Measurements from ENCODE around the gene MGAT5B.

Gene MGAT5B

DNA sequence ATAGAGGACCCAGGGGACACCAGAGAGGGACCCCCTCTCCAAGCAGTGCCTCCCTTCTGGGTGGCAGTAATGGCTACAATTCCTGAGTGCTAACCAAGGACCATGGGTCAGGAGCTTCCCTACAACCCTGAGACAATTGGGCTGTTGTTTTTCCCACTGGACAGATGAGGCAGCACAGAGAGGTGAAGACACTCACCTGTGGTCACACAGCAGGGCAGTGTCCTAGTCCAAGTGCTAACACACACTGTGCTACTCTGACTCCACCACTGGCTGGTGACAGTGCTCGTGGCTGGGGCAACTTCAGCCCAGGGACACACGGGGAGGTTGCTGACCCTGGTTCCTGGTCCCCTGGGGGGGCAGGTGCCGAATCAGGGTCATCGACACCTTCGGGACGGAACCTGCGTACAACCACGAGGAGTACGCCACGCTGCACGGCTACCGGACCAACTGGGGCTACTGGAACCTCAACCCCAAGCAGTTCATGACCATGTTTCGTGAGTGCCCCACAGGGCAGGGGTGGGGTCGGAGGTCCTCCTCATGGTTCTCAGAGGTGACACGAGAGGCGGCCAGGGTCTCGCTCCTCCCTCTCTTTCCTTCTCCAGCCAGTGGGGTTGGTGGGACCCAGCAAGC, 58.1 kb downstream of the MGAT5B start:
- no peak for DNase-seq (ENCODE audit: low read depth in 2 of 2)

DNA sequence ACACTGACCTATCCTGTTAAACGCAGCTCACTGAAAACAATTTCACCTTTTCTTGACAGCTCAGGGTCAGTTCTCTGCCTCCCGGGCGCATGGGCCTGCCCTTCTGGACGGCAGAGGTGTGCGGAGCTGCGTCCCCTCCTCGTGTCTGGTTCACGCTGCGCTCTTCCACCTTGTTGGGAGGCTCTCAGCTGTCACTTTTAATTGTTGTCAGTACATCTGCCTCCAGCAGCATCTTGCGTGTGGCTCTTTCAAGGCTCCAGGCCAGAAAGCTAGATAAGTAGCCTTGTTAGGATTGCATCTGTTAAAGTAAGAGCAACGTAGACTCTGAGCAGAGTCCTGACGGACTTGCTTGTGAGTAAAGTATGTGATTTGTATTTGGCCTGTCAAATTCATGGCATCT, 59.4 kb downstream of the MGAT5B start:
- DNase-seq (ENCODE audit: low read depth in 2 of 2) = no peak

DNA sequence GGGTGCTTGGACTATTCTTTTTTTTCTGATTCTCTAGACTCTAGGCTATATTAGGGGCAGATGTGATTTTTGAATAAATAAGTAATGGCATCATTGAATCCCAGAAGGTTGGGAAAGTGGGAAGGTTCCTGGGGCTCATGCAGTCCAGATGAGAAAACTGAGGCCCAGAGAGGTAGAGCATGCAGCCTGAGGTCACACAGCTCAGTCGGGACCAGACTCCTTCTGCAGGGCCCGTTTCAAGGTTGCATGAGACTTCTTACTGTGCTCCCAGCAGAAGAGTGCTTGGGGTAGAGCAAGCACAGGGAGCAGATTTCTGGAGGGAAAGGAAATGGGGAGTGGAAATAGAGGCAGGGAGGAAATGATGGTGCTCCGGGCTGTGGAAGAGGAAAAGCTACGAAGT, 59.8 kb downstream of the MGAT5B start:
- no peak for DNase-seq (ENCODE audit: low read depth in 2 of 2)

DNA sequence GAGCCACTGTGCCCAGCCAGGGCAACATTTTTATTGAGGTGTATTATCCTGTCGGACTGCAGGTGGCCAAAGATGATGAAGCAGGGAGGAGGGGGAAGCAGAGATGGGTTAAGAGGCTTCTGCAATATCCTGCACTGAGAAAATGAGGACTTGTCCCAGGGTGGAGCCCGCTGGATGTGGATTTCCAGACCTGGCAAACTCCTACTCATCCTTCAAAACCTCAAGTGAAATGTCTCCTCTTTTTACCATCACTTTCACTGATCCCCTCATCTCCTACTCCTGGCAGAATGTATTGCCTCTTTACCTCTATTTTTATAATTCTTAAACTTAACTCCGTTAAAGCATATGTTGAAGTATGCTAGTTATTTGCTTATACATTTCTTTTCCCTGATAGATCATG, 60.9 kb downstream of the MGAT5B start:
- no peak for DNase-seq (ENCODE audit: low read depth in 2 of 2)

DNA sequence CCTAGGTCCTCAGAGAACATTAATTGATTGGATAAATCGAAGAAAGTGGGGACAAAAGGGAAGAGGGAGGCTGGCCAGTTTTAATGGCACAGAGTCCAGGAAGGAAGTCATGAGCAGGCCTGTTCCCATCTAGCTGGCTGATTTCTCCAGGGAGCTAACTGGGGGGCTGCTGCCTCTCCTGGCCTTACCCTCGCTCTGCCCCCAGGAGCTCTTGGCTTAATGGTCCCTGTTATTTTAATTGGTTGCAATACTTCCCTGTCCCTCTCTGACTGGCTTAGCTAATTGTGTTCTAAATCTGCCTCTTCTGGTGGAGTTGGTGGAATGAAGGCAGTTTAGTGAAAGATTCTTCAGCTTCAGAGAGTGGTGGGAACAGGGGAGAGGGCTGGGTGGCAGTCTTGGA, 61.4 kb downstream of the MGAT5B start:
- DNase-seq (ENCODE audit: low read depth in 2 of 2) = no peak

DNA sequence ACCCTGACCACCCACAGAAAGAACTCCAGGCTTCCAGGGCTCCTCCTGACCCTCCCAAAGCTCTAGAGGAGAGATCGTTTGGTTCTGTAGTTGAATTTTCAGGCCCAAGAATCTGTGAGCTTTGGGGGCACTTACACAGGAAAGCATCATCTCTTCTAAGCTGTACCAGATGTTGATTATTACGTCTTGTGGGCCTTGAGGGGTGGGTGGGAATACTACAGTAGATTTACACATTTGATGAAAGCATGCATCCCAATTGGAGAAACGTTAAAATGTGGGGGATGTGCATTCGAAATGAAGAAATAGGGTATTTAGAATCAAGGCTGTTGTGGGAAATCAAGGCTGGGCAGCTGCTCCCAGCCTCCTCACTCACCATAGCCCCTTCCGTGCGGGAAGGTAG, 61.9 kb downstream of the MGAT5B start:
- DNase-seq (ENCODE audit: low read depth in 2 of 2) = peak in 1 of 2 experiments; percentile 15

DNA sequence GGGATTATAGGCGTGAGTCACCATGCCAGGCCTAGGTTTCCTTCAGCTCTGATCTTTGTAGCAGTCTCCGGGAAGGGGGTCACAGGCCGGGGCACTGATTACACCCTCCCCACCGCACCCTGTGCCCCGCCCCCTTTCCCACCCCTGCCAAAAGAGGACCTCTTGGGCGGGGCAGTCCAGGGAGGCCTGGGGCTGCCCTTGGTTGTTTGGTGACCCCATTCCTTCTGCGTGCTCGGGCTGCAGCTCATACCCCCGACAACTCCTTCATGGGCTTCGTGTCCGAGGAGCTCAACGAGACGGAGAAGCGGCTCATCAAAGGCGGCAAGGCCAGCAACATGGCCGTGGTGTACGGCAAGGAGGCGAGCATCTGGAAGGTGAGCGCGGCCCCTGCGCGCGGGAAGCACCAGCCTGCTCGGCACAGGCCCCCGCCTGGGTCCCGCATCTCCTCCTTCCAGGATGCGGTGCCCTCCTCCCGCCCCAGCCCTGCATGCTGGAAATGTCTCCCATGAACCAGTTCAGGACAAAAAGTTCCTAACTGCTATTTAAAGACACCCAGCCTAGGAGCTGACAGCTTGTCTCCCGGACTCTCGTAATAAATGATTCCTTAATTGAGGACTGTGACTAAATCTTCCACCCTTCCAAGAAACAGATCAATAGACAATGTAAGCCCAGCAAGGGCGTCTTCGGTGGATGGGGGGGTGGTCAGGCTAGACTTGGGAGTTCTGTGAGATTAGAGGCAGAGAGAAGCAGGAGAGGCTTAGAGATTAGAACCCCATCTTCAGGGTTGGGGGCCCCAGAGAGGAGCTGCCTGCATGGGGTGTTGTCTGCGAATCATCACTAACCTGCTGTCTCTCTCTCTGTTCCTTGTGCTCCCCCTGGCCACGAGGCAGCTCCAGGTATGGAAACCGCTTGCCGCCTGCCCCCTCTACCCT, 64.5 kb downstream of the MGAT5B start:
- no peak for DNase-seq (ENCODE audit: low read depth in 2 of 2)

DNA sequence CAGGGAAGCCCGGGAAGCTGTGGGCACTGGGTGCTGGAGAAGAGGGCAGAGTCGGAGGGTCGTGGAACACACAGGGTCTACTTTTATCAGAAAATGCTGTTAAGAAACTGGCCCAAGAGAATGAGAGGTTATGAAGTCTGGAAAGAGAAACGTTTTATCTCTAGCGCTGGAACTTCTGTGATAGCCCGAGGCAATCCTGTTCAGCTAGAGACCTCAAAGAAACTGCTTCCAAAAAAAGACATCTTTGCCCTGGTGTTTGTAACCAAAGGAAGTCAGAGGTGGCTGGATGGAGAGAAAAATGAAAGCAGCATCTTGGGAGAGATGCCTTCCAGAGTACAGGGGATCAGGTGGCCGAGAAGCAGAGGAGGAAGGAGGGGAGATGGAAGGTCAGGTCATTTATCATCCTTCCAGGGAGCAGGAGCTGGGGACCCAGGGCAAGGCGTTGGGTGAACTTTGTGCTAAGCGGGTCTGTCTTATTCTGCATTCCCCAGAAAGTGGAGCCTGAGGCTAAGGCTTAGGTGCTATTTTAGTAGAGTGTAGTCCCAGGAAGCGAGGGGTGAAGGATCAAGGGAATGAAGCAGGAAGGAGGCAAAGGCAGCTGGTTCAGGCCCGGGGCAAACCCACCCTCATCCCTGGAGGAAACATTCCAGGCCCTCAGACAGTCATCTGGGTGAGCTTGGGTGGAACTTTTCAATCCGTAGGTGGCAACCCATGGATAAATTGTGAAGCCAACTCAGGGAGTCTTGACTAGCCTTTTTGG, 66.5 kb downstream of the MGAT5B start:
- no peak for DNase-seq (ENCODE audit: low read depth in 2 of 2)

DNA sequence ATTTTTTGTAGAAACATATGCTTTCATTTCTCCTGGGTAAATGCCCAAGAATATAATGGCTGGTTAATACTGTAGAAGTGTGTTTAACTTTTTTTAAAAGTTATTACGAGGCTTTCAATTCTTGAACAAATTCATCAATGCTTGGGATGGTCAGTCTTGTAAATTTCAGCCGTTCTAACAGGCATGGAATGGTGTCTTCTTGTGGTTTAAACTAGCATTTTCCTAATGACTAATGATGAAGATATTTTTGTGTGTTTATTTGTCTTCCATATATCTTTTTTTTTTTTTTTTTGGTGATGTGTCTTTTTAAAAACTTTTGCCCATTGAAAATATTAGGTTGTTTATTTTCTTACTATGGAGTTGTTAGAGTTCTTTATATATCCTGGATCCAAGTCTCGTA, 67.1 kb downstream of the MGAT5B start:
- peak; percentile 5 to 15 for DNase-seq (ENCODE audit: low read depth in 2 of 2)

DNA sequence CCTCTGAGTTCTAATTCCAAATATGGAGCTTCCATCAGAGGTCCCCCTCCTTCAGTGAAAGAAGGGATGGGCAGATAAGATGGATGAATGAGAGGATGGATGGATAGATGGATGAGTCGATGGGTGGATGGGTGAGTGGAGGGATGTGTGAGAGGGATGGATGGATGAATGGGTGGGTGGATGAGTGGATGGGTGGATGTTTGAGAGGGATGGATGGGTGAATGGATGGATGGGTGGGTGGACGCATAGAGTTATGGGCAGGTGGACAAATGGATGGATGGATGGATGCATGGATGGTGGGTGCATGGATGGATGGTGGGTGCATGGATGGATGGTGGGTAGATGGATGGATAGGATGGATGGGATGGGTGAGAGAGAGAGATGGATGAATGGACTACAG, 69.0 kb downstream of the MGAT5B start:
- no peak for DNase-seq (ENCODE audit: low read depth in 2 of 2)

DNA sequence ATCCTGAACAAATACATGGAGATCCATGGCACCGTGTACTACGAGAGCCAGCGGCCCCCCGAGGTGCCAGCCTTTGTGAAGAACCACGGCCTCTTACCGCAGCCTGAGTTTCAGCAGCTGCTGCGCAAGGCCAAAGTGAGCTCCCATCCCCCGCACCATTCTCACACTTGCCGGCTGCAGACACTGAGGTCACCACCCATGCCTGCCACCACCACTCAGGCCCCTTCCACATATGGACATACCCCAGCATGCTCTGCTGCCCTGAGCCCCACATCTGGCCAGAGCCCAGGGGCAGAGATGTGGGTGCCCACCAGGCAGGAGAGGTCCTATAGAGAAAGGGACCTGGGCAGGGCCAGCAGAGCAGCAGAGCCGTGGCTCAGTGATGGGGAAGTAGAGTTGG, 69.8 kb downstream of the MGAT5B start:
- no peak for DNase-seq (ENCODE audit: low read depth in 2 of 2)

DNA sequence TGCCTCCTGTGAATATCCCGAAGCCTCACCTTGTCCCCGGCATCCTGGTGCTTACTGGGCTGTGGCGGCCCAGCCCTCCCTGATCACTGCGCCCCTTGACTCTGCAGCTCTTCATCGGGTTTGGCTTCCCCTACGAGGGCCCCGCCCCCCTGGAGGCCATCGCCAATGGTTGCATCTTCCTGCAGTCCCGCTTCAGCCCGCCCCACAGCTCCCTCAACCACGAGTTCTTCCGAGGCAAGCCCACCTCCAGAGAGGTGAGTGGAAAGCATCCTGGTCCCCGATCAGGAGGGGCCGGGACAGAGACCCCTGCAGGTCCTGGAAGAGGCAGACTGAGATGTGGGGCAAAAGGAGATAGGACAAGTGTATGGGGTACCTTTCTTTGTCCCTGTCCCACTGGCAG, 72.1 kb downstream of the MGAT5B start:
- DNase-seq (ENCODE audit: low read depth in 2 of 2) = no peak

DNA sequence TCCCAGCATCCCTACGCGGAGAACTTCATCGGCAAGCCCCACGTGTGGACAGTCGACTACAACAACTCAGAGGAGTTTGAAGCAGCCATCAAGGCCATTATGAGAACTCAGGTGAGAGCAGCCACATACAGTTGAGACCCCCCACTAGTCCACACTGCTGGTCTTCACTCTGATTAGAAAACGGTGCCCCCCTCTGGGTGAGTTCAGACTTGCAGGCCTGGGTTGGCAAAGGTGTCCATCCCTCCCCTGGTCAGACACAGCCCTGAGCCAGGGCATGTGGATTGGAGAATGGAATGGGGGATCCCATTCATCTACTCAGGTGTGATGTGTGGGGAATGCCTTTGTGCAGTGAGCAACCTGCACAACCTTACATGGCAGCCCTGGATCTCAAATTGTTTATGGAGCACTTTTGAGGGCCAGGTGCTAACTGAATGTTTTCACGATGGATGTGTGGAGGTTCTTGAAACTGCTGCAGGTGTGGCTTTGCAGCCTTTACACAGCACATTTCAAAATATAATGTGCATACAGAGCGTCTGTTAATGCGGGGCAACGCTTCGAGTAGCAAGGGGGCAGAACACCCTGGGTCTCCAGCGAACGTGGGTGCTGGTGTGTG, 72.6 kb downstream of the MGAT5B start:
- DNase-seq (ENCODE audit: low read depth in 2 of 2) = no peak

DNA sequence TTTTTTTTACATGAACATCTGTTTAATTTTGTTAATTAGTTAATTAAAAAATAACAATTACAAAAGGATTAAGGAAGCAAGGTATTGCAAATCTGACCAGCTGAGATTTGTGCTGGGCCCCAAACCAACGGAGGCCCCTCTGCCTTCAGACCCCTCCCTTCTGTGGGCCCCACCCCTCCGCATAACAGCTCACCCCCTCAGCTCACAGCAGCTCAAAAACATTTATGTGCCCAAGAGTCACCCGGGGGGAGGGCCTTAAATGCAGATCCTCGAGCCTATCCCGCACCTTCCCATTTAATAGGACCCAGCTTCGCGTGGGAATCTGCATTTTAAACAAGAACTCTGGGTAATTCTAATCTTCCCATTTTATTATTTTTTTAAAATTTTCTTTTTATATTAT, 75.0 kb downstream of the MGAT5B start:
- DNase-seq (ENCODE audit: low read depth in 2 of 2) = no peak

DNA sequence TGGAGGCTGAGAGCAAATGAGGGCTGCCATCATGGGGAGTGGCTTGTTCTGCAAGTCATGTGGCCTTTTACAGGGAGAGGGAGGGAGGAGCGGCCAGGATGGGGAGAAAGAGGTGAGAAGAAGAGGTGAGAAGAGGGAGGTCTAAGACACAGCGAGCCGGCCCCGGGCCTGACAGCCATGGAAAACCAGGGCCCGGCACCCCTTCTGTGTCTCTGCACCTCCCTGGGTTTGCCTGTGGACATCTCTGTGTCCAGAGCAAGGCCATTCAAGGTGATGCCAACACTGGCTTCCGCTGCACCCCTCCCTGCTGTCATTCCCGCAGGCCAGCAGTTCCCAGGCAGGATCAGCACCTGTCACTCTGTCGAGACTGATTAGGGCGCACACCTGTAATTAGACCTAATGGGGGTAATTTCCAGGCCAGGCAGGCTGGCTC, 75.6 kb downstream of the MGAT5B start:
- DNase-seq (ENCODE audit: low read depth in 2 of 2) = no peak

DNA sequence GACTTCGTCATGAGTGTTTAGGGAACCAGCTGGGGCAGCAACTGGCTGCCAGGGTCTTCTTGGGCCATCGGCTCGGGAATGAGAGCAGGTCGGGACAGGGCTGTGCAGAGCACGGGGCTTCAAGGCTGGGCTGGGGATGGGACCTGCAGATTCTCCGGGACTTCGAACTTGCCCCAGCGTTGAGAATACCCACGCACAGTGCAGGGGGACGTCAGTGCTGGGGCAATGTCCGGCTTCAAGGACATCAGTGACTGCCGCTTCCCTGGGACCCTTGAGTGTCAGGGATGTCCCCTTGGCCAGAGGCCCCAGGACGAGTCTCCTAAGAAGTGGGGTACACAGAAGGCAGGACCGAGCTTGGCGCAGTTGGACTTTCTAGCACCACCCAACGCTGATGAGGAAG, 76.3 kb downstream of the MGAT5B start:
- no peak for DNase-seq (ENCODE audit: low read depth in 2 of 2)

DNA sequence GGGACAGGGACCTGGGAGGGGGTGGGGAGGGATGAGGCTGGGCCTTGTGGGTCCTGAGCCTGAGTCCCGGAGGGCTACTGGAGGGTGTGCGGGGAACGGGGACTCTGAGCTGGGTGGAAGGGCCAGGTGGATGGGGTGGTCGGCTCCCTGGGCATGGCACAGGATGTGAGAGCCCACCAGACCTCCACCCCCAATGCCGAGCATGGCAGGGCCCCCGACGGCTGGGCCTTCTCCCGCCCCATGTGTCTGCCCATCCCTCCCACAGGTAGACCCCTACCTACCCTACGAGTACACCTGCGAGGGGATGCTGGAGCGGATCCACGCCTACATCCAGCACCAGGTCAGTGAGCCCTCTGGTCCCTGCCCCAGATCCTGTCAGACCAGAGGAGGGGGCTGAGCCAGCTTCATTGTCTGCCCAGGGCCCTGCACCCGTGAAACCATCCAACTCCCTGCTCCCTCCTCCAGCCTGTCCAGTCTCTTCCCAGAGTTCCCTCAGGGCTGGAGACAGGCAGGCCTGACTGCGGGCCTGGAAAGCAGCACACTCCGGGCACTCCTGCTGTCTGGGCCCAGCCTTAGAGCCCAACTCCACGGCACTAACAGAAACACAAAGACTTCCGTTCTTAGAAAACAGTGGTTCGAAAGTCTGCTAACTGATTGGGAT, 78.0 kb downstream of the MGAT5B start:
- no peak for DNase-seq (ENCODE audit: low read depth in 2 of 2)

DNA sequence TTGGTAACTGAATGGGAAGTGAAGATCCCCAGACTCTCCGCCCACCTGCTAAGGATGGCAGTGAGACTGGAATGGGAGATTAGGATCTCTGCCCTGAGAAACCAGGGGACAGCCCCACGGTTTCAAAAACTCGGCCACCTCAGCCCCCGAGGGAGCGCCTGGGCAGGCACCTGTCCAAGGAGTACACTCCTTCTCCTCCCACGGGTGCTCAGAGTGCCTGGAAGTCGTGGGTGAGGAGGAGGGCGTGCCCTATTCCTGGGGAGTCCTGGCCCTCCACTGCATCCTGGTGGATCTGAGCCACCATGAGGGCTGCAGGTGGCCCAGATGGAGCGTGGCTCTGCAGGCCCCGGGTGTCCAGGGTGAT, 78.5 kb downstream of the MGAT5B start:
- DNase-seq (ENCODE audit: low read depth in 2 of 2) = no peak

DNA sequence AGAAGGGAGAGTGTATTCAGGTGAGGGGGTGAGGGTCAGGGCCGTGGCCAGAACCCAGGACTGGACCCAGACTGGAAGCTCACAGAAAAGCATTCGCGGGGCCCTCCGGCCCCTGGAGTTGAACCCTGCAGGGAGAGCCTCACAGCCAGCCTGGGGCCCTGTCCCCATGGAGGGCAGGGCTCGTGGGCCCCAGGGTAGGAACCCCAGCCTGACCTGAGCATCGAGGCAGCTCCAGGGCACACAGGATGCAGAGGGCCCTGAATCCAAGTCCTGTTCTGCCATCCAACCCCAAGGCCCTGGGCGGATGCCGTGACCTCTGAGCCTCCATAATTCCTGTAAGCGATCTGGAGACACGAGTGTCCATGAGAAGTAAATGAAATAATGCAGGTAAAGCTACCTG, 79.1 kb downstream of the MGAT5B start:
- DNase-seq (ENCODE audit: low read depth in 2 of 2) = no peak

DNA sequence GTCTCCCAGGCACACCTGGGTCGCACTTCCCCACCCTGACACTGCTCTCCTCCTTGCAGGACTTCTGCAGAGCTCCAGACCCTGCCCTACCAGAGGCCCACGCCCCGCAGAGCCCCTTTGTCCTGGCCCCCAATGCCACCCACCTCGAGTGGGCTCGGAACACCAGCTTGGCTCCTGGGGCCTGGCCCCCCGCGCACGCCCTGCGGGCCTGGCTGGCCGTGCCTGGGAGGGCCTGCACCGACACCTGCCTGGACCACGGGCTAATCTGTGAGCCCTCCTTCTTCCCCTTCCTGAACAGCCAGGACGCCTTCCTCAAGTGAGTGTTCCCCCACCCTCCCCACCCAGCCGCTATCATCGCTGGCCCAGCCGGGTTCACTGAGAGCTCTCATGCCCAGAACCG, 79.6 kb downstream of the MGAT5B start:
- no peak for DNase-seq (ENCODE audit: low read depth in 2 of 2)

DNA sequence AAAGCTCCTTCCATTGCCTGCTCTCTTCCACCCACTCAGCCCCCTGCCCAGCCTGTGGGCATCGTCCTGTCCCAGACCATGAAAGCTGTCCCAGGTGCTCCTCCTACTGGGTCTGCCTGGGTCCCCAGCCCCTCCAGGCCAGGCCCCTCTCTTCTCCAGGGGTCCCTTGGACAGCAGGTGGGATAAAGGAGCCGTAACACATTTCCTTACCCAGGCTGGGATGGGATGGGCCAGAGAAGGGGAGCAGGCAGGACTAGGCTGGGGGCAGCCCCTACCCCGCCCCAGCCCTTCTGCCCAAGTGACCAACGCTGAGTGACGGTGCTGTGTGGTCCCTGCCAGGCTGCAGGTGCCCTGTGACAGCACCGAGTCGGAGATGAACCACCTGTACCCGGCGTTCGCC, 80.1 kb downstream of the MGAT5B start:
- no peak for DNase-seq (ENCODE audit: low read depth in 2 of 2)
